Esophagus squamous epithelium (tissue), 5 donors: ENCODE measurements around the gene RPS27A. TPM values are rescaled to one million over a fixed set of nuclear protein-coding genes. Genes with fewer than 3 reads are reported as not detected.
"Not testable (repeated sequence)": the region's sequence is repeated elsewhere in the genome, so short reads cannot be mapped to it uniquely, and the experiment has no call there.

Experiments
- DNase-seq: peaks from one replicate; lab custom pipeline; 2025; lab: John Stamatoyannopoulos, UW
- H3K27ac ChIP-seq, 4 donors: fragments of 200-600 bp; sonication (generic); one replicate each; pipeline ENCODE4 v1.5.1; 2016 to 2019; ENCODE audit warnings: mild to moderate bottlenecking in 1 of 4
- H3K27me3 ChIP-seq, 4 donors: fragments of 200-600 bp; sonication (generic); 1 replicate in 3 of 4; 2 replicates in 1 of 4; pipeline versions ENCODE4 v1.5.1 to v1.6.0; 2017 to 2021; ENCODE audit warnings: antibody characterized with exemption in 1 of 4
- H3K36me3 ChIP-seq, 3 donors: fragments of 200-600 bp; sonication (generic); one replicate each; pipeline ENCODE4 v1.5.1; 2016 to 2019
- H3K4me1 ChIP-seq, 3 donors: fragments of 200-600 bp; sonication (generic); one replicate each; pipeline ENCODE4 v1.5.1; 2017 to 2019
- H3K4me3 ChIP-seq, 4 donors: fragments of 200-600 bp; sonication (generic); 1 replicate in 3 of 4; 2 replicates in 1 of 4; pipeline ENCODE4 v1.5.1; 2016 to 2019; ENCODE audit warnings: mild to moderate bottlenecking in 2 of 4, moderate library complexity in 1 of 4
- H3K9me3 ChIP-seq, 3 donors: fragments of 200-600 bp; sonication (generic); one replicate each; pipeline ENCODE4 v1.5.1; 2016 to 2019
- POLR2A ChIP-seq, 4 donors: fragments of 450-650 bp; IDR thresholded peaks; one replicate each; pipeline ENCODE4 v1.6.1; 2017; ENCODE audit warnings: antibody characterized with exemption in 4 of 4, mild to moderate bottlenecking in 4 of 4, moderate library complexity in 3 of 4
- WGBS, 2 donors: methylation state at CpG; one replicate each; pipeline ENCODE4 v1.1.5; 2018; 5-methylcytosine and 5-hydroxymethylcytosine counted together
- intact Hi-C: fragments of 100-400 bp; cut with DNase I; formaldehyde crosslinking; loops from one replicate; pipeline ENCODE4 v1.15.0; 2022
- total RNA-seq, 4 donors: library from RNA; depleted of rRNA; stranded (reverse); fragments of >200 nt; gene quantifications; one replicate each; pipeline ENCODE4 v1.1.0, GENCODE V29; 2016
- TF ChIP-seq, protein P1 (sequence below), 6 experiments: fragments of 450-650 bp in 4 of 6; fragments of 200-600 bp in 2 of 6; sonication (generic) in 2 of 6; IDR thresholded peaks; one replicate each; pipeline ENCODE4 v1.5.1; 2016 to 2019; ENCODE audit warnings: antibody characterized with exemption in 6 of 6, mild to moderate bottlenecking in 4 of 6, moderate library complexity in 4 of 6
- donor health status: DM: yes; HTN: yes; CAD: no.

The RPS27A gene
- total RNA-seq, 4 donors from 2014 or later, result 594 to 2,863 (median 1,992) TPM

DNA sequence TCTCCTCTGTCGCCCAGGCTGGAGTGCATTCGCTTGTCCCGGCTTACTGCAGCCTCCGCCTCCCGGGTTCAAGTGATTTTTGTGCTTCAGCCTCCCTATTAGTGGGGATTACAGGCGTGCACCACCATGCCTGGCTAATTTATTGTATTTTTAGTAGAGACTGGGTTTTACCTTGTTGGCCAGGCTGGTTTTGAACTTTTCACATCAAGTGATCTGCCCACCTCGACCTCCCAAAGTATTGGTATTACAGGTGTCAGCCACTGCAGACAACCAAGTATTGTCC, 1.1 kb downstream of the RPS27A start:
- H3K9me3 ChIP-seq, result no peaks in the 10 kb centered on the region
- no peaks in the 10 kb centered on the region for H3K27me3 ChIP-seq
- intact Hi-C loops, result no loop called here
- H3K4me1 ChIP-seq, result peaks cover 10 to 40% (median 24%) of the 10 kb centered on the region in 3 donors
- TF ChIP-seq, protein P1, sequence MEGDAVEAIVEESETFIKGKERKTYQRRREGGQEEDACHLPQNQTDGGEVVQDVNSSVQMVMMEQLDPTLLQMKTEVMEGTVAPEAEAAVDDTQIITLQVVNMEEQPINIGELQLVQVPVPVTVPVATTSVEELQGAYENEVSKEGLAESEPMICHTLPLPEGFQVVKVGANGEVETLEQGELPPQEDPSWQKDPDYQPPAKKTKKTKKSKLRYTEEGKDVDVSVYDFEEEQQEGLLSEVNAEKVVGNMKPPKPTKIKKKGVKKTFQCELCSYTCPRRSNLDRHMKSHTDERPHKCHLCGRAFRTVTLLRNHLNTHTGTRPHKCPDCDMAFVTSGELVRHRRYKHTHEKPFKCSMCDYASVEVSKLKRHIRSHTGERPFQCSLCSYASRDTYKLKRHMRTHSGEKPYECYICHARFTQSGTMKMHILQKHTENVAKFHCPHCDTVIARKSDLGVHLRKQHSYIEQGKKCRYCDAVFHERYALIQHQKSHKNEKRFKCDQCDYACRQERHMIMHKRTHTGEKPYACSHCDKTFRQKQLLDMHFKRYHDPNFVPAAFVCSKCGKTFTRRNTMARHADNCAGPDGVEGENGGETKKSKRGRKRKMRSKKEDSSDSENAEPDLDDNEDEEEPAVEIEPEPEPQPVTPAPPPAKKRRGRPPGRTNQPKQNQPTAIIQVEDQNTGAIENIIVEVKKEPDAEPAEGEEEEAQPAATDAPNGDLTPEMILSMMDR (IDR thresholded peaks at IDR 0.05), result no peak
- TF ChIP-seq POLR2A (IDR thresholded peaks at IDR 0.05), result no peak
- 56 to 58% methylated on average over 7 of the region's 7 CpGs for WGBS, 2 donors
- H3K4me3 ChIP-seq, result peak overlapping the region; percentile 67 to 94 (median 84)
- H3K27ac ChIP-seq, result peak overlapping the region; percentile 90 to 96 (median 93)
- no peak for DNase-seq
- peaks cover 0 to 51% (median 11%) of the 10 kb centered on the region in 3 donors for H3K36me3 ChIP-seq

DNA sequence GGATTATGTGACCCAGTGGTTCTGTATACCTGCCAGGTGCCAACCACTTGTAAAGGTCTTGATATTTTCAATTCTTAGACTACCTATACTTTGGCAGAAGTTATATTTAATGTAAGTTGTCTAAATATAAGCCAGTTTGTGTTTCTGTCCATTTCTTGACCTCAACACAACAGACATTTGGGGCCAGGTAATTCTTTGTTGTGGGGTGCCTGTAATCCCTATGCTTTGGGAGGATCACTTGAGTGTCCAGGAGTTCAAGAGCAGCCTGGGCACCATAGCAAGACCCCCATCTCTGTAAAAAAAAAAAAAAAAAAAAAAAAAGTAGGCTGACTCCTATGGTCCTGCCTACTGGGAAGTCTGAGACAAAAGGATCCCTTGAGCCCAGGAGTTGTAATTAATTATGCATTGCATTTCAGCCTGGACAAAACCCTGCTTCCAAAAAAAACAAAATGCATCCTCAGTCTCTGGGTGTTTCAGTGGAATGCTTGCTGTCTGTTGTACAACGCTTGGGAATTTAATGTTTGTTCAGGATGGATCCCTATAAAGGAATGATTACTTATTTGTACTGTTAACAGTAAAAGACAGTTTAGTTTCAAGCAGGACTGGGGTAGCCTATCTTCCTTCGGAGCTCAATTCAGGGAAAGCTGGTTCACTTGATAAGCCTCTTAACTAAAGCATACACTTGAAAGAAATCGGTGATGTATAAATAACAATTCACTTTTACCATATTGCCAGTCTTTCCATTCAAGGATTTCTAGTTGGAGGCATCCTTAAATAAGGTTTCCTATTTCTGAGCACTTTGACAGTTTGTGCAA, 3.4 kb downstream of the RPS27A start:
- 85 to 95% methylated on average over 3 of the region's 3 CpGs for WGBS, 2 donors

DNA sequence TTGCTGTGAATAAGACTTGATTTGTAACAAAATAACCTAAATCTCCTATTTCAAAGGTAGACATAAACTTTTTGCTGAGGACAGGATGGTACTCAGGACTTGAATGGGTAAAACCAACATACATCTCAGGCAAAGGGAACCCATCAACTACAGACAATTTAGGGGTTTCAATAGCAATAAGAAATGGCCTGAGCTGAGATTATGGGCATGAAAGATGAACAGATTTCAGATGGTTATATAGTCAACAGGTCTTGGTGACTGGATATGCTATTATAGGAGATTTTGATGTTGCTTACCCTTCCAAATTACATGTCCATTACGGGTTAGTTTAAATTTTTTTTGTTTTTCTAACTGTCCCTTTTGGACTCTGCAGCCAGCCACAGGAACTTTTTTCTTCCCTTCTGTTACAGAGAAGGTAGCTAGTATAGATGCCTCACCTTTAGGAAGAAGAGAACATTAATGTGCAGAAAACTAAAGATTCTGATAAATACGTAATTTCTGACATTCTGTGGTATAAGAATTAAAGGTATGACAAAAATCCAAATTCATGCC, 4.6 kb downstream of the RPS27A start:
- WGBS, 2 donors, result 72 to 94% methylated on average over 2 of the region's 2 CpGs
- H3K4me3 ChIP-seq, result no peak overlapping the region
- H3K27me3 ChIP-seq, result no peaks in the 10 kb centered on the region
- H3K4me1 ChIP-seq, result peaks cover 10 to 26% (median 18%) of the 10 kb centered on the region in 3 donors
- TF ChIP-seq, protein P1 (IDR thresholded peaks at IDR 0.05), result no peak
- no peak for TF ChIP-seq POLR2A (IDR thresholded peaks at IDR 0.05)
- peaks cover 0 to 86% (median 11%) of the 10 kb centered on the region in 3 donors for H3K36me3 ChIP-seq
- no peak for DNase-seq
- no peaks in the 10 kb centered on the region for H3K9me3 ChIP-seq
- no peak overlapping the region for H3K27ac ChIP-seq
- intact Hi-C loops, result no loop called here

More for the DNA sequence above, 3.4 kb downstream of the RPS27A start:
- no peaks in the 10 kb centered on the region for H3K9me3 ChIP-seq
- DNase-seq, result no peak
- TF ChIP-seq, protein P1 (IDR thresholded peaks at IDR 0.05), result no peak
- no peak for TF ChIP-seq POLR2A (IDR thresholded peaks at IDR 0.05)
- no peak overlapping the region for H3K27ac ChIP-seq
- H3K27me3 ChIP-seq, result no peaks in the 10 kb centered on the region
- intact Hi-C loops, result no loop called here
- peaks cover 10 to 34% (median 21%) of the 10 kb centered on the region in 3 donors for H3K4me1 ChIP-seq
- H3K36me3 ChIP-seq, result peaks cover 0 to 74% (median 11%) of the 10 kb centered on the region in 3 donors
- no peak overlapping the region for H3K4me3 ChIP-seq

DNA sequence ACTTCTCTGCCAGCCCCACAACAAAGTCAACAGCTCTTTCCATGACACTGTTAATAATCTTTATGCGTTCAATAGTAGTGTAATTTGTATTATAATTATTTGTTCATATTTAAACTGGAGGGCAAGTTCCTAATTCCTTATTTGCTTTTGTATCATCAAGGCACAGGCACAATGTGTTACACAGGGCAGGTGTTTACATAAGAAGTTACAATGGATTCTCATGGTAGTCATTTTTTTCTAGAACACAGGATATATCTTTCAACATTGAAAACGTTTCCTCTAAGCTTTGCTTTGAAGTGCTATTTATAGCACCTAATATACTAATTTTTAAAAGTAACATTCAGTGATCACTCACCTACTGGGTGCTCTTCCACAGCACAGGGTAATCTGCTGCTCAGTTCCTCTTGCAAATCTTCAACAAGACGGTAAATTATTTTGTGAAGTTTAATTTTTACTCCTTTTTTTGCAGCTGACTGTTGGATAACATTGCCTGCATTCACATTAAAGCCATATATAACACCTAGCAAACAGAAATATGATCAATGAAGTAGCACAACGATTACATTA, 7.3 kb downstream of the RPS27A start:
- TF ChIP-seq, protein P1 (IDR thresholded peaks at IDR 0.05), result no peak
- TF ChIP-seq POLR2A (IDR thresholded peaks at IDR 0.05), result no peak
- Histone ChIP-seq H3K4me1 (peaks cover 0 to 11% (median 4%) of the 10 kb centered on the region in 3 donors), H3K27ac (no peak overlapping the region), H3K27me3 (no peaks in the 10 kb centered on the region), H3K36me3 (peaks cover 0 to 99% (median 15%) of the 10 kb centered on the region in 3 donors), H3K9me3 (no peaks in the 10 kb centered on the region), H3K4me3 (no peak overlapping the region)
- DNase-seq, result no peak
- 48 to 55% methylated on average over 4 of the region's 4 CpGs for WGBS, 2 donors
- intact Hi-C loops, result no loop called here

DNA sequence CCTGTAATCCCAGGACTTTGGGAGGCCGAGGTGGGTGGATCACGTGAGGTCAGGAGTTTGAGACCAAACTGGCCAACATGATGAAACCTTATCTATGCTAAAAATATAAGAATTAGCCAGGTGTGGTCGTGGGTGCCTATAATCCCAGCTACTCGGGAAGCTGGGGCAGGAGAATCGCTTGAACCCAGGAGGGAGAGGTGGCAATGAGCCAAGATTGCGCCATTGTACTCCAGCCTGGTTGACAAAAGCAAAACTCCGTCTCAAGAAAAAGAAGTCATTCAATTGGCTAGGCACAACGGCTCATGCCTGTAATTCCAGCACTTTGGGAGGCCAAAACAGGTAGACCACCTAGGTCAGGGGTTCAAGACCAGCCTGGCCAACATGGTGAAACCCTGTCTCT, 9.1 kb downstream of the RPS27A start:
- 91 to 95% methylated on average over 4 to 8 of the region's 8 CpGs for WGBS, 2 donors
- H3K36me3 ChIP-seq, result peaks cover 0 to 98% (median 4%) of the 10 kb centered on the region in 3 donors
- H3K9me3 ChIP-seq, H3K4me3 ChIP-seq, intact Hi-C loops, H3K4me1 ChIP-seq, DNase-seq, H3K27ac ChIP-seq, H3K27me3 ChIP-seq: not testable (repeated sequence)
